GM12892 (cell line): Measurements from ENCODE around the gene EML6.

Experiments
- POLR2A ChIP-seq: IDR thresholded peaks from 2 replicates; pipeline ENCODE4 v1.6.1; 2011; ENCODE audit warnings: low read depth, low read length, control low read depth
- POLR2AphosphoS5 ChIP-seq: IDR thresholded peaks from 2 replicates; pipeline ENCODE4 v1.6.1; 2011; ENCODE audit warnings: low read depth, low read length, control low read depth

- TF ChIP-seq POLR2AphosphoS5 = no peak
- TF ChIP-seq POLR2A = no peak
Observed at GRCh38 chr2:54928719-54929118, 205.3 kb downstream of the EML6 start.
